Neural progenitor cell (in vitro differentiated cells): ENCODE measurements around the gene EIF5.

Experiments used
- CTCF ChIP-seq: fragments of 200-600 bp; sonication (generic); IDR thresholded peaks from 2 replicates; pipeline ENCODE4 v1.5.1; 2017; ENCODE audit warnings: antibody characterized with exemption, mild to moderate bottlenecking
- EZH2 ChIP-seq: fragments of 200-600 bp; sonication (generic); IDR thresholded peaks from 2 replicates; pipeline ENCODE4 v1.6.1; 2017; ENCODE audit warnings: antibody characterized with exemption, mild to moderate bottlenecking, moderate library complexity

DNA sequence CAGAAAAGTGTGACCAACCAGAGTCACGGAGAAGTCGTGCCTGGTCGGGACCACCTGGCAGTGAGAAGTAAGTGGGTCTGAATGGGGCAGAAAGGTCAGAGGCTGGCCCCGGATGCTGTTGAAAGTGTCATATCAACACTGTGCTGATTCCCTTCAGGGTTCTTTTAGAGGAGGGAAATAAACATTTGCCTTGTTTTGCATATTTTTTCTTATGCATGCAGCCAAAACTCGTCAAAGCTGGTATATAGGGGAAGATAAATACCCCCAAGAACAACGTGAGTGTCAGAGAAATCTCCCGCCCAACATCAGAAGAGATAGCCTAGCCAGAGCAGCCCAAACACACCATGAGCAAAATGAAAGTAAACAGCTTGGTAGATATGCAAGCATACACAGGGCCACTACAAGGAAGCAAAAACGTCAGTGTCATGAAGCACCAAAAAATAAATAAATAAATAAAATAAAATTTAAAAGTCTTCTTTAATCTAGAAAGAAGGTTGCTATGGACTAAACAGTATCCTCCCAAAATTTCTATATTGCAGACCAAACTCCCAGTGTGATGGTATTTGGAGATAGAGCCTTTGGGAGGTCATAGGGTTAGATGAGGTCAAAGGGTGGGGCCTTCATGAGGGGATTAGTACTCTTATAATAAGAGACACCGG, 22.1 kb downstream of the EIF5 start:
- no peak for TF ChIP-seq EZH2
- no peak for TF ChIP-seq CTCF
